Spleen (tissue), 11 donors: ENCODE data around the gene CMTM8. TPM values are rescaled to one million over a fixed set of nuclear protein-coding genes. Genes with fewer than 3 reads are reported as not detected.

Experiments used
- DNase-seq: peaks from one replicate; pipeline ENCODE4 v3.0.0-alpha.2; 2020
- H3K27ac ChIP-seq, 8 donors: fragments of 200-600 bp; sonication (generic) in 7 of 8; 1 replicate in 4 of 8; 2 replicates in 4 of 8; pipeline versions ENCODE4 v1.5.0 to v1.8.0; 2016 to 2021; ENCODE audit warnings: inconsistent platforms in 4 of 8, mild to moderate bottlenecking in 4 of 8, moderate library complexity in 1 of 8
- H3K27me3 ChIP-seq, 7 donors: fragments of 200-600 bp; sonication (generic) in 6 of 7; replicated peaks in 1 of 7; 1 replicate in 4 of 7; 2 replicates in 3 of 7; pipeline versions ENCODE4 v1.5.0 to v1.8.0; 2016 to 2021; ENCODE audit warnings: inconsistent platforms in 3 of 7, mild to moderate bottlenecking in 1 of 7
- H3K36me3 ChIP-seq, 6 donors: fragments of 200-600 bp; sonication (generic) in 5 of 6; 1 replicate in 4 of 6; 2 replicates in 2 of 6; pipeline versions ENCODE4 v1.5.0 to v1.8.0; 2016 to 2021; ENCODE audit warnings: inconsistent platforms in 2 of 6
- H3K4me1 ChIP-seq, 6 donors: fragments of 200-600 bp; sonication (generic) in 5 of 6; 1 replicate in 3 of 6; 2 replicates in 3 of 6; pipeline versions ENCODE4 v1.5.0 to v1.8.0; 2016 to 2021; ENCODE audit warnings: inconsistent platforms in 3 of 6
- H3K4me3 ChIP-seq, 8 donors: fragments of 200-600 bp; sonication (generic) in 7 of 8; 1 replicate in 4 of 8; 2 replicates in 4 of 8; pipeline versions ENCODE4 v1.5.0 to v1.8.0; 2016 to 2021; ENCODE audit warnings: inconsistent platforms in 4 of 8, mild to moderate bottlenecking in 4 of 8, moderate library complexity in 2 of 8
- H3K9me3 ChIP-seq, 8 donors: fragments of 200-600 bp; sonication (generic) in 7 of 8; 1 replicate in 4 of 8; 2 replicates in 4 of 8; pipeline versions ENCODE4 v1.5.0 to v1.8.0; 2016 to 2021; ENCODE audit warnings: inconsistent platforms in 4 of 8
- CTCF ChIP-seq, 11 experiments: fragments of 200-600 bp in 7 of 11; fragments of 450-650 bp in 4 of 11; sonication (generic) in 4 of 11; IDR thresholded peaks in 8 of 11; conservative IDR thresholded peaks in 3 of 11; 1 replicate in 7 of 11; 2 replicates in 4 of 11; pipeline versions ENCODE4 v1.4.0 to v1.8.0; 2016 to 2021; ENCODE audit warnings: antibody characterized with exemption in 11 of 11, inconsistent platforms in 4 of 11, mild to moderate bottlenecking in 1 of 11
- POLR2A ChIP-seq, 3 donors: fragments of 450-650 bp; IDR thresholded peaks; one replicate each; pipeline ENCODE4 v1.5.1; 2017; ENCODE audit warnings: antibody characterized with exemption in 3 of 3, mild to moderate bottlenecking in 1 of 3
- POLR2AphosphoS5 ChIP-seq, 3 donors: sonication (generic); formaldehyde crosslinking; IDR thresholded peaks; one replicate each; pipeline ENCODE4 v1.5.1; 2017; ENCODE audit warnings: antibody characterized with exemption in 3 of 3
- WGBS, 5 donors: extraction: QIAGEN DNeasy Blood & Tissue Kit in 3 of 5; methylation state at CpG; one replicate each; pipeline versions ENCODE4 v1.1.5 to v1.1.7; 2013 to 2018; 5-methylcytosine and 5-hydroxymethylcytosine counted together
- intact Hi-C: fragments of 100-400 bp; cut with DNase I; formaldehyde crosslinking; loops from one replicate; pipeline ENCODE4 v1.15.0; 2023; ENCODE audit warnings: low total_unique reads
- polyA plus RNA-seq, 3 donors: library from polyadenylated mRNA; stranded (reverse); fragments of 200-250 nt; gene quantifications; one replicate each; pipeline ENCODE4 v1.2.1, GENCODE V29; 2013
- total RNA-seq, 7 donors: library from RNA; depleted of rRNA in 3 of 7; stranded (reverse); fragments of >200 nt in 3 of 7; fragmentation: NEBNext Ultra II Directional in 4 of 7; extraction: Animal tissue kit (Norgen Biotek cat#: 25700) in 4 of 7; gene quantifications; one replicate each; pipeline versions ENCODE4 v1.1.0 to v1.2.1, GENCODE V29; 2016 to 2021
- donor health status: healthy with polysubstance abuse.
- donor health status: DM: no; HTN: no; CAD: no; lungs with moderate emphysema.
- donor health status: DM: no; HTN: no; CAD: no.
- donor health status: Bipolar disorder and iron deficiency.
- donor health status: healthy.
- donor health status: DM: no; HTN: no; CAD: no.
- donor health status: DM: yes; HTN: yes; CAD: no.

The CMTM8 gene
- total and polyA plus RNA-seq, 10 donors, result 0.61 to 3.5 (median 1.6) TPM

DNA sequence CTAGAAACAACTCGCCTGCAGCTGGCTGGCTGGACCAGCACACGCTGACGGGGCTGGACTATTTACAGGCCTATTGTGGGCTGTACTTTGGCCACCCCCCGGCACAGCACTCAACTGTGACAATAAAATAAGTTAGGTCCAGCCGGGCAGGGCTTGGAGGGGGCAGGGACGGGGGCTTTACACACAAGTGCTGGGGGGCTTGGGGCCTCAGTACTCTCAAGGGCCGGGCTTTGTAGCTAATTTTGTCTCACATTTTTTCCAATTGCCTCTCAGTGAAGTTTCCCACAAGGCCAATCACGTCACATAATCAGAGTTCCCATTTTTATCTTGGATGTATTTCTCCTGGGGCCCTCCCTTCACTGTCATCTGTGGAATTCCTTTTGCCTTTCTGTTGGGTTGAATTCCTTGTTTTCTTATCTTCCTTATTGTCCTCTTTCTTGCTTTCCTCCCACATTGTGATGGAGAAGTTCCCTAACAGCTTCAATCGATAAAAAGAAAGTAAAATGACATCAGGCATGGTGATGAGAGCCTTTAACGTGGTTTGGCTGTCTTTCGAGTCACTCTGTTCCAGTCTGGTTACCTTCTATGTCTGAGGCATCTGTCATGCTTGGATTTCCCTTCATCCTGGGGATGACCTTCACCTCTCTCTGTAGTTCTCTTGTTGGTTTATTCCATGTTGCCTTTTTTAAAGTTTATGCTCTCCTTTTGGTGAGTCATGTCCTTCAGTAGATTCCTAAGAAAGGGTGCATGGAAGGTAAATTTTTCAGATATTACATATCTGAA, 109.1 kb downstream of the CMTM8 start:
- WGBS, 5 donors, result 66 to 81% (median 74%) methylated on average over 11 of the region's 11 CpGs
- Histone ChIP-seq H3K4me3 (no peak overlapping the region), H3K27ac (no peak overlapping the region)

DNA sequence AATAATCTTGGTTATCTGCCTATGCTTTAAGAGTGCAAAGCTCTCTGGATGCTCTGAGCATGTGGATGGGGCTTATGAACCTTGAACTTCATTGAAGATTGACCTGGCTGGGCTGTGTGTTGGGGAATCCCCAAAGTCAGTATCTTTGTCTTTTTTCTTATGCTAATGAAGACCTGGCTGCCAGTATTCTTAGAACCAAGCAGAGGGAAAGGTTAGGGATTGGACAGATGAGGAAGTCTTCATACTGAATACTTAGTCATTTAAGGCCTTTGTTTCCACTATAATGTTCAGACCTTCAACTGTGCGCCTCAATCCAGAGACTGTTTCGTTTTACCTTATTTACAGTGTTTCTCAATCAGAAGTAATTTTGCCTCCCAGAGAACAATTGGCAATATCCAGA, 110.7 kb downstream of the CMTM8 start:
- Histone ChIP-seq H3K4me3 (no peak overlapping the region), H3K27me3 (no peaks in the 10 kb centered on the region), H3K4me1 (no peaks in the 10 kb centered on the region), H3K27ac (no peak overlapping the region), H3K9me3 (no peaks in the 10 kb centered on the region), H3K36me3 (no peaks in the 10 kb centered on the region)
- DNase-seq, result no peak
- WGBS, 5 donors, result 68 to 94% (median 77%) methylated on average over 2 of the region's 2 CpGs
- no peak for TF ChIP-seq CTCF (IDR thresholded peaks at IDR 0.05 in 8 of 11, conservative IDR thresholded peaks at IDR 0.05 in 3 of 11)
- intact Hi-C loops, result no loop called here

More for the DNA sequence above, 109.1 kb downstream of the CMTM8 start:
- intact Hi-C loops, result no loop called here
- no peaks in the 10 kb centered on the region for H3K9me3 ChIP-seq
- no peaks in the 10 kb centered on the region for H3K4me1 ChIP-seq
- TF ChIP-seq CTCF (IDR thresholded peaks at IDR 0.05 in 8 of 11, conservative IDR thresholded peaks at IDR 0.05 in 3 of 11) (no peak), POLR2A (IDR thresholded peaks at IDR 0.05) (no peak)
- no peaks in the 10 kb centered on the region for H3K27me3 ChIP-seq
- peak; percentile 45 for DNase-seq
- no peaks in the 10 kb centered on the region for H3K36me3 ChIP-seq

DNA sequence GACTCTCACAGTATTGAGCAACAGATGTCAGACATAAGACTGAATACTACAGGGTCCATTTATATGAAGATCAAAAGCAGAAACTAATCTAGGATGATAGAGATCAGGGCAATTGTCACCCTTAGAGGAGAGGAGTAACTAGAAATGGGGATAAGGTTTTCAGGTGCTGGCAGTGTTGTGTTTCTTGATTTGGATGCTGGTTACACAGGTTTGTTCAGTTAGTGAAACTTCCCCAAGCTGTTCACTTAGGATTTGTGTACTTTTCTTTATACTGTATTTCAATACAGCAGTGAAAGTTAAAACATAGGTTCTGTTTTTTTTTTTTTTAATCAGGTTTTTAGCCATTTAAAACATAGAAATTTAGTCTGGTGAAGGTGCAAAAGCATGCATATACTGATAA, 114.1 kb downstream of the CMTM8 start:
- Histone ChIP-seq H3K27ac (no peak overlapping the region), H3K4me1 (peaks cover 0 to 4% (median 0%) of the 10 kb centered on the region in 6 donors), H3K4me3 (no peak overlapping the region), H3K27me3 (no peaks in the 10 kb centered on the region), H3K9me3 (no peaks in the 10 kb centered on the region), H3K36me3 (no peaks in the 10 kb centered on the region)
- DNase-seq, result no peak
- intact Hi-C loops, result no loop called here
- no peak for TF ChIP-seq POLR2AphosphoS5 (IDR thresholded peaks at IDR 0.05)

- Histone ChIP-seq H3K9me3 (no peaks in the 10 kb centered on the region), H3K4me3 (no peak overlapping the region), H3K27me3 (no peaks in the 10 kb centered on the region), H3K4me1 (peaks cover 0 to 4% (median 0%) of the 10 kb centered on the region in 6 donors), H3K36me3 (no peaks in the 10 kb centered on the region), H3K27ac (no peak overlapping the region)
- WGBS, 5 donors, result 94 to 99% (median 95%) methylated on average over 2 of the region's 2 CpGs
- DNase-seq, result no peak
- intact Hi-C loops, result no loop called here
- TF ChIP-seq POLR2AphosphoS5 (IDR thresholded peaks at IDR 0.05) (no peak), CTCF (IDR thresholded peaks at IDR 0.05 in 8 of 11, conservative IDR thresholded peaks at IDR 0.05 in 3 of 11) (no peak), POLR2A (IDR thresholded peaks at IDR 0.05) (no peak)
Observed at GRCh38 chr3:32353351-32353750, 114.9 kb downstream of the CMTM8 start.
